GM19467 (cell line): ENCODE measurements around the gene SYT1.
A peak's percentile ranks its signal among the peaks of the same experiment; 100 is the strongest.

ENCODE experiments used
- ATAC-seq: cut with Tn5 transposase; IDR thresholded peaks from one replicate; pipeline ENCODE4 v1.9.1; 2021; ENCODE audit warnings: mild to moderate bottlenecking, moderate library complexity; ENCODE audit not compliant: unreplicated experiment

The SYT1 gene

DNA sequence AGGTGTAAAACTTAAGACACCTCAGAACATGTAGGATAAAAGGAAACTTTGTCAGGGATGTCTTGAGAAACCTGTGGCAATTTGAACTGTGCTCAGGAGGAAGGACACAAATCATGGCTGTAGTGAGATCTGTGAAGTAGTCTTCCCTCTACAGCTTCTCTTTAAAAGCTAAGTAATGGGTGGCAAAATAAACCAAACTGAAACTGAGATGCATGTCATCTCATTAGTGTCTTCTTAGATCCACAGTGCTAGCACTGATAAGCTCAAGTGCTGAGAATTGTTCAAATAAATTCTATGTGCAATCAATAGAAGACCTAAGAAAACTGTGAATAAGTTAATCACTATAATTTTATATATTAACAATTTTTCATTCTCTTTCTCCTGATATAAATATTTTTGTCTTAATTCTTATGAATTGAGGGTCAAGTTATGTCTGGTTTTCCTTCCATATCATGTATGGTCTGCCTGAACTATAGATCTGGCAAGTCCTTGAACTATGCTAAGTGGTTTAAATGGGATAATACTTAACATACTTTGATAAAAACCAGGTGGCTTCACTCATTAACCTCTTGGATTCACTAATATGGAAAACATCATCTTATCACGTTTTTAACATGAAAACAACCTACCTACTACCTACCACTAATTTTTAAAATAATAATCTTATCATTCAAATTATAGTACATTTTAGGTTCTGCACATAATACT lies 27.2 kb downstream of the SYT1 start:
- no peak for ATAC-seq

DNA sequence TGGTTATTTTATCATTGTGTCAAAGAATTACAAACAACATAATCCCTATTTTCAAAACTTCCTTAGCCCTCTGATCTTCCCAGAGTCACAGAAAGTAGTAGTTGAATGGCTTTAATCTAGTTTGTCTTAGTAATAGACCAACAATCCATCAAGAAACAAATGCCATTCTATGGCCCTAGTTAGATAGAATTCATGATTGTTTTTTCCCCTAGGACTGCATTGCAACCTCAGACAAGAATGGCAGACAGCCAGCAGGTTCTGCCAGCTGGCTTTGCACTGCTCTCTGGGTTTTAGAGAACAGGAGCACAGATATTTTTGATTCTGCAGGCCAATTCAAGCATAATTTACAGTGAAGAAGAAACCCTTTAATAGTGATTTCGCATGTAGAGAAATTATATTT lies 33.8 kb downstream of the SYT1 start:
- ATAC-seq = no peak

GRCh38 chr12:78914859-78915331 lies 50.3 kb downstream of the SYT1 start:
- no peak for ATAC-seq

- ATAC-seq = no peak
Observed at GRCh38 chr12:78916845-78917480, 52.4 kb downstream of the SYT1 start.

GRCh38 chr12:78917513-78917912 lies 52.9 kb downstream of the SYT1 start:
- ATAC-seq = no peak

DNA sequence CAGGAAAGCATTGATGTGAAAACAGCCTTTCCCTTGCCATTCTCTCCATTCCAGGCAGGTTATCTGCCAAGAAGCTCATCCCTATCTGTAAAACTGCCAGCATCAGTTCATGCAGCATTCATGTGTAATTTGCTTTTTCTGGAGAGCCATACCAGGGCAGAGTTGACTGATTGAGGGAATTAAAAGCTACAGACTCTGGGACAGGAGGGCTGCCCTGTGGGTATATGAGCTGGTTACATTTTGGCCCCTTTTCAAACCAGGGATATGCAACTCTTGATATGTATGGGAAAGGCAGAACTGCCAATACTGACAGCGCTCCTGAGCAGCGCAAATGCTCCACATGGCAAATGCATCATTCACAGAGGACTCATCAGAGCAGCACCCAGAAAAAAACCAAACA lies 53.7 kb downstream of the SYT1 start:
- no peak for ATAC-seq

GRCh38 chr12:78928200-78929074 lies 63.9 kb downstream of the SYT1 start:
- no peak for ATAC-seq

- ATAC-seq = no peak
Observed at GRCh38 chr12:78929075-78929418, 64.5 kb downstream of the SYT1 start.

GRCh38 chr12:78931466-78931990 lies 67.0 kb downstream of the SYT1 start:
- no peak for ATAC-seq

- ATAC-seq = no peak
Observed at GRCh38 chr12:78933014-78933413, 68.4 kb downstream of the SYT1 start.

- no peak for ATAC-seq
Observed at GRCh38 chr12:78938341-78939084, 73.9 kb downstream of the SYT1 start.

GRCh38 chr12:78949532-78949931 lies 85.0 kb downstream of the SYT1 start:
- no peak for ATAC-seq

GRCh38 chr12:78951803-78952551 lies 87.4 kb downstream of the SYT1 start:
- no peak for ATAC-seq

DNA sequence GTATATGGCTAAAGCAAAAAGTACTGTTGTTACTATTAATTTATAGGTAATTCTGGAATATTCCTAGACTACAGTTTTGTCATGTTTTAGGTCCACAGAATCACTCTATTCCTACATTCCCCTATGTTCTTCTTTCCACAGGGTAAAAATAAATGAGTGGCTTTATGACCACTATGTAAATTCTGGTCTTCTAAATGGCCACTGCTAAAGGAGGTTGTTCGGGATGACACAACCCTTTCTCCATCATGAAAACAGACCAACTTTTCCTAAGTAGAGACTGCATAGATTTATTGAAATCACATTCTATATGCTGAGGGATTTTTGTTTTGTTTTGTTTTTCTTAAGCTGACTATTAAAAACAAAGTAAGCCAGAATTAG lies 88.0 kb downstream of the SYT1 start:
- ATAC-seq = no peak

- ATAC-seq = no peak
Observed at GRCh38 chr12:78958941-78959340, 94.4 kb downstream of the SYT1 start.

GRCh38 chr12:78959556-78959955 lies 95.0 kb downstream of the SYT1 start:
- ATAC-seq = no peak

GRCh38 chr12:78961171-78961570 lies 96.6 kb downstream of the SYT1 start:
- ATAC-seq = no peak

GRCh38 chr12:78963439-78964227 lies 99.1 kb downstream of the SYT1 start:
- peak; percentile 69 for ATAC-seq

GRCh38 chr12:78964521-78964920 lies 99.9 kb downstream of the SYT1 start:
- ATAC-seq = no peak
